Raji (cell line): ENCODE data around the gene MDN1.

Experiments used
- POLR2A ChIP-seq: IDR thresholded peaks from 2 replicates; pipeline ENCODE4 v1.6.1; 2011; ENCODE audit warnings: low read depth, low read length, control low read depth; ENCODE audit not compliant: insufficient read depth

MDN1 gene

DNA sequence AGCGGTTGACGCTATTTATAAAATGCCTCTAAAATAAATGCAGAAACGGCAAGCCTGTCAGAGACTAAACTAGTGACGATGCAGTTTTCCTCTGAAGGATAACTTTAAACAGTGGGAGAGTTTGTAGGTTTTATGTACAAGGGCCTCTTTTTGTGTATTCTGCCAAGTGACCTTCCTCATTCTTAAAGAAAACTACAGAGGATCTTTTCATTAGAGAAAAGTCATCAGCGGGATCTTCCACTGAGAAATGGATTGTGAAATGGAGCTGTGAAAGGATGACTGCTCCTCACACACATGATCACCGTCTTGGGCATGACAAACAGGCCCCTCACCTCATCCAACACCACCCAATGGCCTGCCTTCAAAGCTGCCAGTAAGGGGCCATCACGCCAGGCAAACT lies 92.1 kb downstream of the MDN1 start:
- no peak for TF ChIP-seq POLR2A

DNA sequence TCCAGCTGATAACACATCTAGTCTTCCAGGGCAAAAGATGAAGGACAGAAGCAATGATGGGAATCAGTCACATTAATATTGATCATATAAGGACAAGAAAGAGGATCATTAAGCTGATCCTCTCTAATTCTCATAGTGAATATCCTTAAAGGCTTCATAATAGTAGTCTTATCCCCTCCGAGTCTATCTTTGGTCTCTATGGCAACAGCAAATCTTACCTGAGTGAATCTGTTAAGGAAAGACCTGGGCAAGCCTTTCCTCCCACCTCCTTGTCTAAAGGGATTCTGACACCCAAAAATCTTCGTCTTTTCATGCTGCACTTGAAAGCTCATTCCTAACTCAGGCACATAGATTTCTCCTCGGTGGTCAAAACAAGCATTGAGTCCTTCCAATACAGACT lies 94.6 kb downstream of the MDN1 start:
- TF ChIP-seq POLR2A: no peak

DNA sequence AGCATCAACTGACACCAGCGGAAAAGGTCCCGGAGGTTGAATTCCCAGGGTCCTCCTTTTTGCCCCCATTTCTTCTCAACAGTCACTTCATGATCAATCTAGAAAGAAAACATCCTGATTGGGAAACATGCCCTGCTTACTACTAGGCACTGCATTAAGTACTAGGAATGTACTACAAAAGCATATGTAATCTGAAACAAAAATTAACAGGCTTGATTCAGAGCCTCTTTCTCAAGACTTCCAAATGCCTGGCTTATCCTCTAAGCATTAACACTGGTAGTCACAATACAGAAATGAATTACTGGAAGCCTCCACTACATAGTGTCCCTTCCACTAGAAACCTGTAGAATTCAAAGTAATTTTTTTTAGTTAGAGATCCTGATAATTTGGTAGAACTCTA lies 96.5 kb downstream of the MDN1 start:
- TF ChIP-seq POLR2A: no peak

DNA sequence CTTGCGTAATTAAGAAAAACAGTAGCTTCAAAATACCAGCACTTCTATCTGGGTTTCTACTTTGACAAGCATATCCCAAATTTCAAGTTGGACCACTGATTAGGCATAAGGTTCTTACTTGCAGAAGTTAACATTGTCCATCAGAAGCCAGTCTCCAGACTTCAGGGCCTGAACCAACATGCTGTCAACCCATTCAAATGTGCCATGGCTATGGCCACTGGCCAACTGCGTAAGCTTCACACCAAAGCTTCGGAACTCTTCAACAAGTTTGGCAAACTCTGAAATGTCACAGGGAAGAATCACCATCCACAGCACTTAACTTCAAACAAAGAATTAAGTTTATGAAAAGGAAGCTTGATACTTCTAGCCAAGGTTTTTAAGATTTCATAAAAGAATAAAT lies 103.1 kb downstream of the MDN1 start:
- TF ChIP-seq POLR2A: no peak

DNA sequence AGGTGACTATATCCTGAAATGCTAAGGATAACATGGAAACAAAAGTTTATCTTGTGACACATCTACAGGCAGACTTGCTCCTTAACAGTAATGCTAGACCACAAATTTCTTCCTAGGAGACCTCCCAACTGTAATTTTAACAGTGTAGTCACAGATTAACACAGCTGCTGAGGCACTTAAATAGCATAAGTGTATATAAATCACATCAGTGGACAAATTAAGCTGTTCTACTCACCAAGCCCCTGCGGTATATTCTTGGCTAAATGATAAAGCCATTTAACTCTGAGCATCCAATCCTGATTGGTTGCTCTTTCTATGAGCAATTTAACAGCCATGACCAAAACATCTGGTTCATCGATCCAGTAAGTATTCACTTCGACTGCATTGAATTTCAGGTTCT lies 107.8 kb downstream of the MDN1 start:
- TF ChIP-seq POLR2A: no peak

DNA sequence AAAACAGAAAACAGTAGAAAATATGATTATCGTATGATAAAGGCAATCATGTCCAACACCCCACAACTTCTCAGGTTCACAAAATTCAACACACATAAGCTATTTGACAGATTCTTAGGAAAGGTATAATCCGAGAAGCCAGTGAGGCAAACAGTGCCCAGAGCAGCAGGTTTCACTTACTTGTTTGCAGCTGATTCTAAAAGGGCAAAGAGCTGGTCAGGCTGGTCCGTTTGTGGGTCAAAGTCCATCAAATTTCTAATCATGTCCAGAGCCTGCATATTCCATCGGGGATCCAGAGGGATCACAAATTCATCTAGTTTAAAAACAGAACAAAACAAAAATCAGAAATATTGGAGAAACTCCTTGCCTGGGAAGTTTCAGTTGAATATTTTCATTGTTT lies 111.3 kb downstream of the MDN1 start:
- no peak for TF ChIP-seq POLR2A

DNA sequence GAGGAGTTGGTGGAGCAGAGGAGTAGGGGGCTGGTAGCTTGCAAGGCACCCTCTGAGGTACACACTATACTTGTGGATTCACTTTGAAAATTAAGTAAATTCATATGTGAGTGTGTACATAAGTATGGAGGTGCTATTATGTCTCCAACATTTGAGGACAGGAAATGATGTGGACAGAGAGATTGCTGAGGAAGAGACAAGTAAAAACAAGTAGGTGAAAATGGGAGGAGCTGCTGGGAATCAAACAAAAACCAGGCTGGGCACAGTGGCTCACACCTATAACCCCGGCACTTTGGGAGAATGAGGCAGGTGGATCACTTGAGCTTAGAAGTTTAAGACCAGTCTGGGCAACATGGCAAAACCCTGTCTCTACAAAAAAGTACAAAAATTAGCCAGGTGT lies 111.8 kb downstream of the MDN1 start:
- no peak for TF ChIP-seq POLR2A

DNA sequence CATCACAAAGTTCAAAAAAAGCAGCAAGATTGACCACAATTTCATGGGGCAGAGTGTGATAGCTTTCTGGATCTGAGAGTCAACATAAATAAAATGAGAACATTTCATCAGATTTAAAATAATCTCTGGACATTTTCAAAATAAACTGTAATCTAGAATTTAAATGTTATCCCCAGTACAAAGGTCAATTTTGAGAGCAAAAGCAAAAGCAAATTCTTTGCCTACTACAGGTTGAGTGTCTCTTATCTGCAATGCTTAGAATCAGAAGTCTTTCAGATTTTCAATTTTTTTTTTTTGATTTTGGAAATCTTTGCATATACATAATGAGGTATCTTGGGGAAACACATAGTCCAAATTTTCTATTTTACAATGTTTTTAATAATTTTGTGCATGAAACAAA lies 113.5 kb downstream of the MDN1 start:
- TF ChIP-seq POLR2A: no peak

DNA sequence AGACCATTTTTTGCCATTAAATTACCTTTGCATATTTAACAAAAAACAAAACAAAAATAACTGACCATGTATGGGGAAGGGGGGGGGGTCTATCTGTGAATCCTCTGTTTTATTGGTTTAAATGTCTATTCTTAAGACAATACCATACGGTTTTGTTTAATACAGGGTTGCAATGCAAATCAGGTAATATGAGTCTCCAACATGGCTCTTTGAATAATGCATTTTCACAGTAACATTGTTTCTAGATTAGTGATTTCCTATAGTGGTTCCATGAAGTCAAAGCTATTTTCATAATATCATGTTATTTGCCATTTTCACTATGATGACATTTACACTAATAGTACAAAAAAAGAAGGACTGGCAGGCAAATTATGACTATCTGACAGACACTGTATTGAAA lies 116.3 kb downstream of the MDN1 start:
- no peak for TF ChIP-seq POLR2A

DNA sequence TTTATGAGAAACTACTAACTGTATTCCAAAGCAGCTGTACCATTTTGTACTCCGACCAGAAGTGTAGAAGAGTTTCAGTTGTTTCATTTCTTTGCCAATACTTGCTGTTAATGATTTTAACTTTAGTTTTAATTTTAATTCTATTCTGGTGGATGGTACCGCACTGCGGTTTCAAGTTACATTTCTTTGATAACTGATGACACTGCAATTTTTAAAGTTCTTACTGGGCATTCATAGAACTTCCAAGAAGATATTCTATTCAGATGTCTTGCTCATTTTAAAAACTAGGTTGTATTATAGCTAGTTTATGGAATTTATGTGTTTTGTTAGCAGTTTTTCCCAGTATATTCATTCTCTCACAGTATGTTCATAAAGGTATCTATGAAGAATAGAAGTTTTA lies 117.2 kb downstream of the MDN1 start:
- no peak for TF ChIP-seq POLR2A

DNA sequence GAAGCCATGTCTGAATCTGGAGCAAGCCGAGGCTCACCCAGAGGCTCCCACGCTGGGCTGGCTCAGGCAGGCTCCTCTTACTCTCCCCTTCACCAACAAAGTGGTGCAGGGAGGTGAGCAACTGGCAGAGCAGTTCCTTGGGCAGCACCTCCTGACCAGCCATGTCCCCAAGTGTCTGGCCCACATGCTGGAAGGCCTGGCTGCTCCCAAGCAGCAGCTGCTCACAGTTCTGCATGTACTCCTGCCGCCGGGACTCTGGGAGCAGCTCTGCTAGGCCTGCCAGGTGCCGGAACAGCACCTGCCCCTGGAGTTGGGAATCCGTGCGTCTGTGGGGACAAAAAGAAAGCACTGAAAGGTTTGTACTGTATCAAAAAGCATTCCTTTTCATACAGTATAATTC lies 123.9 kb downstream of the MDN1 start:
- TF ChIP-seq POLR2A: no peak

DNA sequence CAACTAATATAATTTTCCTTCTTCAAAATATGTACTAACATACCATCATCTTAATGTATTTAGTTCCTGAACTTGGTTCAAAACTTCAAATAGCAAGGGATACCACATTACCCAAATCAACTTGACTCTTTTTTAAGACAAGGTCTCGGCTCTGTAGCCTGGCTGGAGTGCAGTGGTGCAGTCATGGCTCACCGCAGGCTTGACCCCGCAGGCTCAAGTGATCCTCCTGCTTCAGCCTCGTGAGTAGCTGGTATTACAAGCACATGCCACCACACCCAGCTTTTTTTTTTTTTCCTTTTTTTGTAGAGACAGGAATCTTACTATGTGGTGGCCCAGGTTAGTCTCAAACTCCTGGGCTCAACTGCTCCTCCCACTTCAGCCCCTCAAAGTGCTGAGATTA lies 125.2 kb downstream of the MDN1 start:
- no peak for TF ChIP-seq POLR2A

DNA sequence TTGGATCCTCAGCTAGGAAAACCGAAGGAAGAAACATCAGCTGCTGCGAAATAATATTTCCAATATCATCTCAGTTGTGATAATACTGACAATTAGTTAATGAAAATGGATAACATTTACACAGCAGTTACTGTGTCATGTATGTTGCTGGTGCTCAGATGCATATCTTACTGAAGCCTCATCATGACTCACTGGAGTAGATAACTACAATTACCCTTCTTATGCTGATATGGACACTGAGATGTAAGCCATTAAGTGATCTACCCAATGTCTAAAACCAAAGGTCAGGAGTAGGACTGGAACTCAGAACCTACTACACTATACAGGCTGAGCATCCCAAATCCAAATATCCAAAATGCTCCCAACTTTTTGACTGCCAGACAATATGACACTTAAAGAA lies 126.4 kb downstream of the MDN1 start:
- no peak for TF ChIP-seq POLR2A

DNA sequence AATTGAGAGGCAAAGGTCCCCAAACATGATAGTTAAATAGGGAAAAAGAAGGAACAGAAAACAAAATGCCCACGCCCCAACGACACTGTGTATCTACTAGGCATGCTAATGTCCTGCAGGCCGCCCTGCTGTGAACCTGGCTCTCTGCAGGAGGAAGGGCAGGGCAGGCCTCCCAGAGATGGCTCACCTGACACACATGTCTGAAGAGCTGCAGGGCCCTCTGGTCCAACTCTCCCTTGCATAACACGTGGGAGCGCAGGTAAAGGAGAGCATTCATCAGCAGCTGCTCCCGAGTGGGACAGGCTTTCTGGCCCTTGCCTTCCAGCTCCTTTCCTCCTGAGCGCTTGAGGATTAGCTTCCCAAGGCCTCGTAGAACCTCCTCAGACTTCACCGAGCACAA lies 127.3 kb downstream of the MDN1 start:
- no peak for TF ChIP-seq POLR2A

DNA sequence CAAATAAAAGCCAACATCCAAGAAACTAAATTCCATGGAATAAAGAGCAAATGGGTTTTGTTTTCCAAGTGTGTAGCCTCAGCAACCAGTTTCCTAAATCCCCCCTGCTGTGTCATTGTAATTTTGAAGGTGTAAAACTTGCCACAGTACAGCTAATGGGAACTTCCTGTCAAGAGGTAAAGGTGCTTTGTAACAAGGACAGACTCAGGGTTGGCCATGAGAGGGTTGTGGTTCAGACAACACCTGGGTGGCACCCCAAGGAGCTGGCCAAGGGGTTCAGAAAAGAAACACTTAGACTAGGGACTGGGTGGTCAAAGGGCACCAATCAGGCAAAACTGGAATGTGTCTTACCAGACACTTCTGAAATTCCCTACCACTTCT lies 128.7 kb downstream of the MDN1 start:
- TF ChIP-seq POLR2A: no peak

DNA sequence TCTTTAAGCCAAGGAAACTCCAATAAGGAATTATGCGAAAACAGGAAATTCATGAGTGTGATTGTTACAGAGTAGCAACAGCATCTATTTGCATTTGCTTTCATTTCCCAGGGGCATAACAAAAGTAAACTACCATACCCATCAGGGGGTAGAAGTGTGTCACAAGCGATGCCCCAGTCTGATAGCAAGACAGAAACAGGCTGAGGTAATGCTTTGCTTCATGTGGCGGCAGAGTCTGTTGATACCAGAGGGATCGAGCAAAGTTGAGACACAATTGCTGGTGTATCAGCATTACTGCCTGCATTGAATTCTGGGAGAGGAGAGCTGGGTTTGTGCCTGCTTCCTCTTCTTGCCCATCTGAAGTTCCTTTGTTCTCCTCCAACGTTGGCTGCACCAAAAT lies 129.9 kb downstream of the MDN1 start:
- TF ChIP-seq POLR2A: no peak

DNA sequence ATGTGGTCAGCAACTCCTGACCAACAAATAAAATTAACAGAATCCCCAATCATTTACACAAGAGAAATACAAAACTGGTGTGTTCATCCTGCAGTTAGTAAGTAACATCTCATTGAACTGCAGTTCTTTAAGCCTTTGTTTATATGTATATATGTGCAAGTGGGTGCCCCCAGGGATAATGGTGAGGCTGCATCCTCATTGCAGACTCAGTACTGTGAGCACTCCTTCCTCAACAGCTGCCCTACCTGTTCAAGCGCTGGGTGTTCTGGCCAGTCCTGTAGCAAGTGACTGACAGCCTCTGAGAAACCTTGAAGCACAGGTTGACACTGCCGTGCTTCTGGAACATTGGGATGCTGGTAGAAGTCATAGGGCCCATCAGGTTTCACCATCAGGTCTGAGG lies 131.3 kb downstream of the MDN1 start:
- no peak for TF ChIP-seq POLR2A

DNA sequence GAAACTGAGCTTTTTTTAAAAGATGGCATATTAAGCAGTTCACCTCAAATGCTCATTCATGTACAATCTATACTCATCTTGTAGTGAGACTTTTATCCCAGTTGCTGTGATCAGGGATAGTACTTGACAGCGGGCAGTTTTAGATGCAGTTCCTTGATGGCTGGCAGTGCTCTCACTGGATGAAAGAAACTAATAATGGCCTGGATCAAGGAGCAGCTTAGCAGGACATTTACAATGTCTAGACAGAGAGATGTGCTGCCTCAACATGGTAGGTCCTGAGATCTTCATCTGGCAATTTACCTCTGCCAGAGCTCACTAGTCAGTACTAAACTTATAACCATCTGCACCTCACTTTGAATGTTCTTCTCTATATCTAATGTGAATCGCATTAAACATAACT lies 134.3 kb downstream of the MDN1 start:
- TF ChIP-seq POLR2A: no peak

DNA sequence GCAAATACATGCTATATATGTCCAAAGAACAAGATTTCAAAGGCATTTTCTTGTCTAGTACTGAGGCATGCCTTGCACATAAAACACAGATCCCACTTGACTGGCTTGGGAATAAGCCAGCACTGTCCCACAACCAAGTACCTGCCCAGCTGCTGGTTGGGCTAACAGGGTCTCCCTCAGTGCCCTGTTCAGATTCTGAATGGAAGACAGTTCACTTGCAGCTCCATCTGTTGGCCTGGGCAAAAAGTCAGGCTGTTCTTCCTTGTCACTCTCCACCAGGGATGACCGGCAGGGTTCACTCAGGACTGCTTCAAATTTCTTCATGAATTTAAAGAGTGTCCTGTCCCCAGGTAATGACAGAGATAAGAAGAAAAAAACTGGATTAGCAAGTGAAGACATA lies 136.6 kb downstream of the MDN1 start:
- TF ChIP-seq POLR2A: no peak

DNA sequence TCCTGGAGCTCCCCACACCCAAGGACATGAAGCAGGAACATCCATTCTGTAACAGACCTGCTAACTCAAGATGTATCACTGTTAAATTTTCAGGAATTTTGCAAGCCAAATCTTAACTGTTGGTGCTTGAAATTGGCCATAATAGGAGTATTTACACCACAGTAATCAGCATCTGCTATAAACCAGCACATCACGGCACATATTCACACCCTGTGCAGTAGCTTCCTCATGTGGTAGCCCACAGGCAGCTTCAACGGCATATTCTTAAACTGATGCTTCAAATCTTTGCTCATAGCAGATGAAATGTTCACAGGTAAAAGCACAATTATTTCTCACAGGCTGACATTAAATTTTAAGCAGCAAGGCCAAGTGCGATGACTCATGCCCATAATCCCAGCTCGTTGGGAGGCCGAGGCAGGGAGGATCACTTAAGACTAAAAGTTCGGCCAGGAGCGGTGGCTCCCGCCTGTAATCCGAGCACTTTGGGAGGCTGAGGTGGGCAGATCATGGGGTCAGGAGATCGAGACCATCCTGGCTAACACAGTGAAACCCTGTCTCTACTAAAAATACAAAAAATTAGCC lies 137.5 kb downstream of the MDN1 start:
- no peak for TF ChIP-seq POLR2A
